GM12865 (cell line): ENCODE measurements around the gene MARK4.
A peak's percentile ranks its signal among the peaks of the same experiment; 100 is the strongest.

Experiments used
- DNase-seq: peaks from one replicate; pipeline ENCODE4 v3.0.0; 2010; ENCODE audit warnings: low read depth
- H3K4me3 ChIP-seq: 2 replicates; pipeline ENCODE4 v1.5.1; 2011; ENCODE audit warnings: mild to moderate bottlenecking, low read depth, low read length, control low read depth
- CTCF ChIP-seq: IDR thresholded peaks from 2 replicates; pipeline ENCODE4 v1.5.1; 2011; ENCODE audit warnings: low read length, control low read depth, low read depth, inconsistent platforms; ENCODE audit not compliant: insufficient read depth; ENCODE audit errors: missing control alignments

MARK4 gene

GRCh38 chr19:45250832-45251451 lies at the start of gene MARK4:
Gene MARK4, plus strand, starts transcription at chr19:45251271. Its CDS starts 318 bp downstream, at chr19:45251589.
- no peak for TF ChIP-seq CTCF
- H3K4me3 ChIP-seq, result peak within 1 kb of the TSS; percentile 92
- peak; percentile 66 for DNase-seq

- DNase-seq, result no peak
- no peak for TF ChIP-seq CTCF
- H3K4me3 ChIP-seq, result no peak overlapping the region
Measured at GRCh38 chr19:45202637-45203036, 48.4 kb upstream of the MARK4 start.

- no peak for TF ChIP-seq CTCF
- no peak for DNase-seq
- H3K4me3 ChIP-seq, result no peak overlapping the region
Measured at GRCh38 chr19:45205810-45206209, 45.3 kb upstream of the MARK4 start.

GRCh38 chr19:45206328-45206727 lies 44.7 kb upstream of the MARK4 start:
- H3K4me3 ChIP-seq, result no peak overlapping the region
- DNase-seq, result no peak
- no peak for TF ChIP-seq CTCF

DNA sequence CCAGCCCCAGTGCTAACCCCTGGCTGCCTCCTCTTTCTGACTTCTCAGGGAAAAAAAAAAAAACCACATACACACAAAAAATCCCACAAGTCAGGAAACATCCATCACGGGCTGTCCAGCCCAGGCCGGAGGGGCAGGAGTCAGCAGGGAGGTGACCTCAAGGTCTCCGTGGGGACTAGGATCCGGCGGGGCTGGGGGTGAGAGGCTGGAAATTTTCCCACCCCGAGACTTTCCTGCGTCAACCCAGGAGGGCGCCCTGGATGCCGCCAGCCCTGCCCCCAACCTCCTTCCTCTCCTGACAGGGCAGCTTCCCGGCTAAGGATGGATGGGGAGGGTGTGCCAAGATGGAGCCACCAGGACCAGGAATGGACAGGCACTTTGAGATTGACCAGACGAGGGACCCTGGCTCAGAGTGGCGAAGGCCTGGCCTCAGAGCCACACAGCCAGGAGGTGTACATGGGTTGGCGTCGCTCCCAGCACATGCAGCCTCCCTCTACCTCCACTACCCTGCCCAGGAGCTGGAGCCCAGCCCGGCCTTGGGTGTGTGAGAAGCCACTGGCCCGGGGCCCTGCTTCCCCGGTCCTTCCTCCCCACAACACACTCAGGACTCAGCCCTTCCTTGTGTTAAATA lies 39.2 kb upstream of the MARK4 start:
- H3K4me3 ChIP-seq, result no peak overlapping the region
- no peak for DNase-seq
- no peak for TF ChIP-seq CTCF

DNA sequence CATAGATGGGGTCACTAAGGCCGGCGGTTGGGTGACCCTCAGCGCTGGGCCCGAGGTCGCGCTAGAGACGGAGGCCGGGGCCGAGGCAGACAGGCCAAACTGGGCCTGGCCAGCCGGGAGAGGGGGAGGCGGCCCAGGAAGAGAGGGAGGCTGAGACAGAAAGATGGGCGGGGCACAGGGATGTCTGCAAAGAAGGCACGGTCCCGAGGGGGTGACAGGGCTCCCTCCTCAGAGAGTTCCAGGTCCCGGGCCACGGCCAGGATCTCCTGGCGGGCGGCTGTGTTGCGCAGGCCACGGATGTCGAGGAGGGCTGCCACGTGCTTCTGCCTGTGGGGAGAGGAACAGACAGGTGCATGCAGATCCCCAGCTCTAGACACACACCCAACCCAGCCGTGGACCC lies 38.0 kb upstream of the MARK4 start:
- H3K4me3 ChIP-seq, result no peak overlapping the region
- DNase-seq, result no peak
- no peak for TF ChIP-seq CTCF
